Endodermal cell (in vitro differentiated cells): ENCODE measurements around the gene RNLS. TPM values are rescaled to one million over a fixed set of nuclear protein-coding genes. Genes with fewer than 3 reads are reported as not detected.

Experiments used
- DNase-seq: peaks from one replicate; pipeline ENCODE4 v3.0.0-alpha.2; 2017
- H3K27ac ChIP-seq: 2 replicates; pipeline ENCODE4 v1.5.1; 2013; ENCODE audit warnings: mild to moderate bottlenecking, low read depth, low read length, moderate library complexity
- H3K27me3 ChIP-seq: 2 replicates; pipeline ENCODE4 v1.6.1; 2013; ENCODE audit warnings: mild to moderate bottlenecking, low read length, moderate library complexity; ENCODE audit not compliant: insufficient read depth, control insufficient read depth, poor library complexity, severe bottlenecking
- H3K36me3 ChIP-seq: 2 replicates; pipeline ENCODE4 v1.7.0; 2013; ENCODE audit warnings: mild to moderate bottlenecking, low read length, moderate library complexity; ENCODE audit not compliant: control insufficient read depth, insufficient read depth
- H3K4me1 ChIP-seq: one replicate; pipeline ENCODE4 v1.7.0; 2013; ENCODE audit warnings: low read length; ENCODE audit not compliant: control insufficient read depth, insufficient read depth
- H3K4me3 ChIP-seq: 2 replicates; pipeline ENCODE4 v1.5.1; 2013; ENCODE audit warnings: mild to moderate bottlenecking, low read length, moderate library complexity
- H3K9ac ChIP-seq: 2 replicates; pipeline ENCODE4 v1.6.1; 2013; ENCODE audit warnings: mild to moderate bottlenecking, low read length, moderate library complexity; ENCODE audit not compliant: poor library complexity, severe bottlenecking; ENCODE audit errors: extremely low read depth
- H3K9me3 ChIP-seq: 2 replicates; pipeline ENCODE4 v1.6.1; 2013; ENCODE audit warnings: mild to moderate bottlenecking, low read length, moderate library complexity; ENCODE audit not compliant: control insufficient read depth
- H3K27ac Mint-ChIP-seq: 2 replicates; pipeline ENCODE4 v1.8.0; 2020; ENCODE audit warnings: mixed read lengths
- H3K27me3 Mint-ChIP-seq: 2 replicates; pipeline ENCODE4 v1.8.0; 2021; ENCODE audit warnings: mild to moderate bottlenecking, mixed read lengths; ENCODE audit not compliant: insufficient read depth
- H3K36me3 Mint-ChIP-seq: 2 replicates; pipeline ENCODE4 v1.8.0; 2020; ENCODE audit warnings: low read depth, mixed read lengths
- H3K4me1 Mint-ChIP-seq: 2 replicates; pipeline ENCODE4 v1.8.0; 2020; ENCODE audit warnings: mixed read lengths
- H3K4me3 Mint-ChIP-seq: 2 replicates; pipeline ENCODE4 v1.8.0; 2020; ENCODE audit warnings: mild to moderate bottlenecking, moderate library complexity, mixed read lengths
- H3K9me3 Mint-ChIP-seq: 2 replicates; pipeline ENCODE4 v1.8.0; 2020; ENCODE audit warnings: mild to moderate bottlenecking, mixed read lengths
- CTCF ChIP-seq: fragments of 200-600 bp; sonication (generic); conservative IDR thresholded peaks from 2 replicates; pipeline ENCODE4 v1.5.0; 2021; ENCODE audit warnings: antibody characterized with exemption, mild to moderate bottlenecking
- WGBS, 2 experiments: methylation state at CpG; one replicate each; pipeline versions ENCODE4 v1.1.5 to v1.1.7; 2013; ENCODE audit warnings: missing lambda C conversion rate in 2 of 2, mixed read lengths in 1 of 2; ENCODE audit not compliant: insufficient coverage in 1 of 2, insufficient read length in 1 of 2; 5-methylcytosine and 5-hydroxymethylcytosine counted together
- total RNA-seq, 2 donors: library from RNA; stranded (reverse); fragmentation: NEBNext Ultra II Directional in 1 of 2; extraction: Animal tissue kit (Norgen Biotek cat#: 25700) in 1 of 2; gene quantifications; 2 replicates in 1 of 2; 3 replicates in 1 of 2; pipeline ENCODE4 v1.2.1, GENCODE V29; 2021

The RNLS gene
- total RNA-seq, 2 donors from 2014 or later = 10.1 to 12.3 TPM

- no peak for DNase-seq
- no peaks in the 10 kb centered on the region for H3K36me3 ChIP-seq
- Mint-ChIP-seq H3K9me3 (no peaks in the 10 kb centered on the region), H3K4me1 (no peaks in the 10 kb centered on the region), H3K4me3 (peak overlapping the region; percentile 74), H3K36me3 (no peaks in the 10 kb centered on the region), H3K27ac (no peak overlapping the region), H3K27me3 (peaks cover 23% of the 10 kb centered on the region)
- no peaks in the 10 kb centered on the region for H3K27me3 ChIP-seq
- no peak for TF ChIP-seq CTCF
- no peak overlapping the region for H3K9ac ChIP-seq
- no peaks in the 10 kb centered on the region for H3K9me3 ChIP-seq
- H3K4me1 ChIP-seq = no peaks in the 10 kb centered on the region
- peak overlapping the region; percentile 71 for H3K4me3 ChIP-seq
- WGBS, 2 experiments = 29% methylated on average over 4 of the region's 4 CpGs; no CpG with 5 or more reads in 1 of the 2 experiments
- H3K27ac ChIP-seq = no peak overlapping the region
Observed at GRCh38 chr10:88582411-88582805, 710 bp downstream of the RNLS start.

- no peaks in the 10 kb centered on the region for H3K9me3 ChIP-seq
- no peak overlapping the region for H3K9ac ChIP-seq
- Mint-ChIP-seq H3K27ac (no peak overlapping the region), H3K9me3 (no peaks in the 10 kb centered on the region), H3K4me1 (no peaks in the 10 kb centered on the region), H3K27me3 (no peaks in the 10 kb centered on the region), H3K36me3 (no peaks in the 10 kb centered on the region), H3K4me3 (no peak overlapping the region)
- H3K4me3 ChIP-seq = no peak overlapping the region
- no peaks in the 10 kb centered on the region for H3K4me1 ChIP-seq
- 37% methylated on average over 1 of the region's 1 CpG; no CpG with 5 or more reads in 1 of the 2 experiments for WGBS, 2 experiments
- H3K36me3 ChIP-seq = no peaks in the 10 kb centered on the region
- no peak for DNase-seq
- H3K27me3 ChIP-seq = no peaks in the 10 kb centered on the region
- TF ChIP-seq CTCF = peak; percentile 57
- no peak overlapping the region for H3K27ac ChIP-seq
Observed at GRCh38 chr10:88565072-88565471, 18.0 kb downstream of the RNLS start.

GRCh38 chr10:88562152-88562551 is 21.0 kb downstream of the RNLS start:
- Histone ChIP-seq H3K9me3 (no peaks in the 10 kb centered on the region), H3K9ac (no peak overlapping the region), H3K36me3 (no peaks in the 10 kb centered on the region), H3K4me1 (no peaks in the 10 kb centered on the region), H3K4me3 (no peak overlapping the region), H3K27me3 (no peaks in the 10 kb centered on the region), H3K27ac (no peak overlapping the region)
- H3K4me3 Mint-ChIP-seq = no peak overlapping the region
- no peak for DNase-seq
- no peaks in the 10 kb centered on the region for H3K9me3 Mint-ChIP-seq
- H3K27me3 Mint-ChIP-seq = no peaks in the 10 kb centered on the region
- WGBS, 2 experiments = 94 to 100% methylated on average over 1 of the region's 1 CpG
- no peak for TF ChIP-seq CTCF
- H3K36me3 Mint-ChIP-seq = no peaks in the 10 kb centered on the region
- H3K4me1 Mint-ChIP-seq = no peaks in the 10 kb centered on the region
- H3K27ac Mint-ChIP-seq = no peak overlapping the region
